Cardiac septum (tissue), 1 donor: ENCODE data around the gene CHORDC1. TPM values are rescaled to one million over a fixed set of nuclear protein-coding genes. Genes with fewer than 3 reads are reported as not detected.
"Not testable (repeated sequence)": the region's sequence is repeated elsewhere in the genome, so short reads cannot be mapped to it uniquely, and the experiment has no call there.

Experiments
- DNase-seq: peaks from one replicate; pipeline ENCODE4 v3.0.0-alpha.2; 2020; ENCODE audit warnings: low spot score
- intact Hi-C: fragments of 100-400 bp; cut with DNase I; formaldehyde crosslinking; loops from one replicate; pipeline ENCODE4 v1.14.0; 2022
- total RNA-seq: library from RNA; stranded (reverse); fragmentation: NEBNext Ultra II Directional; extraction: Animal tissue kit (Norgen Biotek cat#: 25700); gene quantifications from one replicate; pipeline ENCODE4 v1.2.1, GENCODE V29; 2021
- donor health status: DM: no; HTN: no; CAD: no.

The CHORDC1 gene
- total RNA-seq, 1 donor from 2014 or later, result 38.4 TPM

GRCh38 chr11:90219438-90219837 lies 3.4 kb downstream of the CHORDC1 start:
- intact Hi-C loops, result no loop called here

GRCh38 chr11:90218606-90219005 lies 4.2 kb downstream of the CHORDC1 start:
- intact Hi-C loops, result no loop called here
- DNase-seq, result no peak

More at GRCh38 chr11:90219438-90219837, 3.4 kb downstream of the CHORDC1 start:
- no peak for DNase-seq

- no peak for DNase-seq
- intact Hi-C loops, result no loop called here
These were observed 6.2 kb downstream of the CHORDC1 start for GRCh38 chr11:90216611-90217010.

GRCh38 chr11:90213322-90213721 lies 9.5 kb downstream of the CHORDC1 start:
- intact Hi-C loops, result no loop called here
- no peak for DNase-seq

GRCh38 chr11:90208857-90209256 lies 14.0 kb downstream of the CHORDC1 start:
- DNase-seq, result no peak
- intact Hi-C loops, result loop anchor here (10.0 kb wide), 1 partner anchor 226 kb away; no protein-coding TSS in a partner anchor

- DNase-seq, result not testable (repeated sequence)
- intact Hi-C loops, result loop anchor here (10.0 kb wide), 1 partner anchor 227 kb away; no protein-coding TSS in a partner anchor
These were observed 14.9 kb downstream of the CHORDC1 start for GRCh38 chr11:90207992-90208391.

- DNase-seq, result no peak
- intact Hi-C loops, result loop anchor here (10.0 kb wide), 1 partner anchor 230 kb away; no protein-coding TSS in a partner anchor
These were observed 17.8 kb downstream of the CHORDC1 start for GRCh38 chr11:90204832-90205646.

- no peak for DNase-seq
- intact Hi-C loops, result loop anchor here (10.0 kb wide), 1 partner anchor 230 kb away; no protein-coding TSS in a partner anchor
These were observed 18.4 kb downstream of the CHORDC1 start for GRCh38 chr11:90204407-90204806.

GRCh38 chr11:90202342-90202741 lies 20.5 kb downstream of the CHORDC1 start:
- DNase-seq, result no peak
- intact Hi-C loops, result loop anchor here (10.0 kb wide), 1 partner anchor 232 kb away; no protein-coding TSS in a partner anchor

GRCh38 chr11:90197377-90197776 lies 25.5 kb downstream of the CHORDC1 start:
- no peak for DNase-seq
- intact Hi-C loops, result no loop called here

GRCh38 chr11:90192869-90193582 lies 29.8 kb downstream of the CHORDC1 start:
- intact Hi-C loops, result no loop called here
- DNase-seq, result no peak

- DNase-seq, result no peak
- intact Hi-C loops, result no loop called here
These were observed 33.8 kb downstream of the CHORDC1 start for GRCh38 chr11:90189011-90189410.

GRCh38 chr11:90187839-90188238 lies 35.0 kb downstream of the CHORDC1 start:
- intact Hi-C loops, result no loop called here

GRCh38 chr11:90179923-90180322 lies 42.9 kb downstream of the CHORDC1 start:
- intact Hi-C loops, result no loop called here
- DNase-seq, result no peak

More at GRCh38 chr11:90187839-90188238, 35.0 kb downstream of the CHORDC1 start:
- no peak for DNase-seq

GRCh38 chr11:90178751-90179150 lies 44.1 kb downstream of the CHORDC1 start:
- no peak for DNase-seq
- intact Hi-C loops, result no loop called here

- intact Hi-C loops, result no loop called here
- no peak for DNase-seq
These were observed 46.8 kb downstream of the CHORDC1 start for GRCh38 chr11:90176069-90176468.

- intact Hi-C loops, result no loop called here
These were observed 51.5 kb downstream of the CHORDC1 start for GRCh38 chr11:90171359-90171758.

GRCh38 chr11:90168571-90168970 lies 54.3 kb downstream of the CHORDC1 start:
- intact Hi-C loops, result no loop called here
- no peak for DNase-seq

More at GRCh38 chr11:90171359-90171758, 51.5 kb downstream of the CHORDC1 start:
- DNase-seq, result no peak

GRCh38 chr11:90167704-90168103 lies 55.1 kb downstream of the CHORDC1 start:
- intact Hi-C loops, DNase-seq: not testable (repeated sequence)

- DNase-seq, intact Hi-C loops: not testable (repeated sequence)
These were observed 55.8 kb downstream of the CHORDC1 start for GRCh38 chr11:90166982-90167573.
